ENCODE measurements around the gene TWNK. TPM values are rescaled to one million over a fixed set of nuclear protein-coding genes. Genes with fewer than 3 reads are reported as not detected.

Gene TWNK
- total RNA-seq, 1 experiment from 2014 or later, result 38.7 TPM

DNA sequence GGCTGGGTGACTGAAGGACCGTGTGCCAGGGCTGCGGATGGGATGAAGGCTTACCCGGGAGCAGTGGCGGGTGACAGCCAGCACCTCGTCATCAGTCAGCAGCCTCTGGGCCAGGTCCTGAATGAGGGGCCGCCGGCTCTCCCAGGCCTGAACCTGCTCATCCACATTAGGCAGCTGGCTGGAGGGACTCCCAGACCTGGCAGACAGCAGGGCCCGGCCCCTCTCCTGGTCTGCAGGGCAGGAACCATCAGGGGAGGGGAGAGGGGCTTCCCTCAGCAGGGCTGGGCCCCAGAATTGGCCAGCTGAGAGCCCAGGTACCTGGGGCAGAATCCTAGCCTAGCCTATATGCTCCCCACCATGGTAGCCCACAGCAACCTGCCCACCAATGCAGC lies 28.2 kb downstream of the TWNK start:
- Histone ChIP-seq H3K18ac (ENCODE audit: insufficient read length, low read depth, low read length) (no peak overlapping the region), H3T11ph (ENCODE audit: low read length) (no peak overlapping the region), H3K56ac (ENCODE audit: insufficient read length, low read depth, low read length) (no peak overlapping the region), H3K4me2 (ENCODE audit: insufficient read depth, insufficient read length, low read length) (no peak overlapping the region), H3K79me2 (ENCODE audit: insufficient read depth, low read length) (no peaks in the 10 kb centered on the region), H4K5ac (ENCODE audit: insufficient read length, low read depth, low read length) (no peak overlapping the region), H3K23ac (ENCODE audit: insufficient read length, low read depth, low read length) (no peak overlapping the region), H2BK5ac (ENCODE audit: insufficient read length, low read length) (no peak overlapping the region), H4K8ac (replicated peaks; ENCODE audit: insufficient read length, low read depth, low read length) (no peak overlapping the region), H2AFZ (ENCODE audit: low read length) (no peak overlapping the region), H3K23me2 (ENCODE audit: insufficient read length, low read depth, low read length, poor library complexity, severe bottlenecking) (peaks cover 10% of the 10 kb centered on the region), H2AK5ac (ENCODE audit: insufficient read length, low read length) (no peak overlapping the region), H3K27me3 (ENCODE audit: insufficient read depth, low read length) (peaks cover 17% of the 10 kb centered on the region; the same call in 1 of the 2 replicates), H2BK12ac (ENCODE audit: insufficient read length, low read depth, low read length) (no peak overlapping the region), H2BK20ac (ENCODE audit: low read depth, low read length, poor library complexity, severe bottlenecking) (no peak overlapping the region), H4K20me1 (ENCODE audit: control insufficient read depth, insufficient read depth, insufficient read length) (no peaks in the 10 kb centered on the region), H3K9ac (ENCODE audit: extremely low read depth, insufficient read length, low read length) (no peak overlapping the region), H3K4ac (ENCODE audit: low read depth, low read length) (no peak overlapping the region), H2BK15ac (ENCODE audit: low read depth, low read length) (no peak overlapping the region), H3K9me3 (ENCODE audit: control insufficient read depth, low read depth, low read length) (no peaks in the 10 kb centered on the region), H3K27ac (ENCODE audit: insufficient read length, low read depth, low read length) (no peak overlapping the region), H3K4me1 (ENCODE audit: insufficient read depth, low read length) (no peaks in the 10 kb centered on the region), H2BK120ac (ENCODE audit: low read depth, low read length, poor library complexity, severe bottlenecking) (no peak overlapping the region), H3K79me1 (ENCODE audit: insufficient read depth, low read depth, low read length, poor library complexity, severe bottlenecking) (no peaks in the 10 kb centered on the region), H3K14ac (ENCODE audit: insufficient read depth, low read length) (no peak overlapping the region), H4K91ac (ENCODE audit: insufficient read length, low read depth, low read length) (no peak overlapping the region)
- Mint-ChIP-seq H3K9me3 (no peaks in the 10 kb centered on the region; a peak in 1 of 5 replicates), H3K27me3 (ENCODE audit: low read depth) (peaks cover 68% of the 10 kb centered on the region), H3K36me3 (ENCODE audit: insufficient read depth in 1 of 3, low read depth in 3 of 3) (no peaks in the 10 kb centered on the region), H3K27ac (no peak overlapping the region), H3K4me1 (peaks cover 26 to 40% of the 10 kb centered on the region in 2 experiments), H3K4me3 (no peak overlapping the region)
- WGBS (ENCODE audit: extremely low coverage, insufficient read length, low lambda C conversion rate), result no CpG with 5 or more reads among the region's 8 CpGs
- no peak for DNase-seq
- TF ChIP-seq, protein P1, sequence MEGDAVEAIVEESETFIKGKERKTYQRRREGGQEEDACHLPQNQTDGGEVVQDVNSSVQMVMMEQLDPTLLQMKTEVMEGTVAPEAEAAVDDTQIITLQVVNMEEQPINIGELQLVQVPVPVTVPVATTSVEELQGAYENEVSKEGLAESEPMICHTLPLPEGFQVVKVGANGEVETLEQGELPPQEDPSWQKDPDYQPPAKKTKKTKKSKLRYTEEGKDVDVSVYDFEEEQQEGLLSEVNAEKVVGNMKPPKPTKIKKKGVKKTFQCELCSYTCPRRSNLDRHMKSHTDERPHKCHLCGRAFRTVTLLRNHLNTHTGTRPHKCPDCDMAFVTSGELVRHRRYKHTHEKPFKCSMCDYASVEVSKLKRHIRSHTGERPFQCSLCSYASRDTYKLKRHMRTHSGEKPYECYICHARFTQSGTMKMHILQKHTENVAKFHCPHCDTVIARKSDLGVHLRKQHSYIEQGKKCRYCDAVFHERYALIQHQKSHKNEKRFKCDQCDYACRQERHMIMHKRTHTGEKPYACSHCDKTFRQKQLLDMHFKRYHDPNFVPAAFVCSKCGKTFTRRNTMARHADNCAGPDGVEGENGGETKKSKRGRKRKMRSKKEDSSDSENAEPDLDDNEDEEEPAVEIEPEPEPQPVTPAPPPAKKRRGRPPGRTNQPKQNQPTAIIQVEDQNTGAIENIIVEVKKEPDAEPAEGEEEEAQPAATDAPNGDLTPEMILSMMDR (conservative IDR thresholded peaks at IDR 0.05), result no peak
